GM19324 (cell line): ENCODE results near the gene OTULINL.
A peak's percentile ranks its signal among the peaks of the same experiment; 100 is the strongest.

Experiments
- ATAC-seq: cut with Tn5 transposase; IDR thresholded peaks from one replicate; pipeline ENCODE4 v1.9.1; 2021; ENCODE audit warnings: mild to moderate bottlenecking, moderate library complexity; ENCODE audit not compliant: unreplicated experiment, low FRiP score

OTULINL gene

GRCh38 chr5:14574891-14575508 lies 6.6 kb upstream of the OTULINL start:
- no peak for ATAC-seq

GRCh38 chr5:14576206-14576605 lies 5.4 kb upstream of the OTULINL start:
- no peak for ATAC-seq

GRCh38 chr5:14577079-14577725 lies 4.4 kb upstream of the OTULINL start:
- ATAC-seq: no peak

- no peak for ATAC-seq
Observed at GRCh38 chr5:14577971-14578370, 3.6 kb upstream of the OTULINL start.

DNA sequence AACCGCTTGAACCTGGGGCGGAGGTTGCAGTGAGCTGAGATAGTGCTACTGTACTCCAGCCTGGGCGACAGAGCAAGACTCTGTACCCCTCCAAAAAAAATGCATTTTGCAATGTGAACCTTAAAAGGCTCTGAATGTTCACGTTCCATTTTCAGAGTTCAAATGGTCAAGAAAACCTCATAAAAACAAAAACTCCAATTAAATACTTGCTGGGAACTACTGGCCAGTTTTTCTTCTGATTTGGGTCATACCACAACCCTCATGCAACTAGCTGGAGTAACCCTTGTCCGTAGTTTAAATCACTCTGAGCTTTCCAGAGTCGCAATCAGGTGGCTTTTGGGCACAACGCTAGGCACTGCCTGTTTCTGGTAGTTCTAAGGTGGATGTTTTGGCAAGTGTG lies 2.3 kb upstream of the OTULINL start:
- ATAC-seq: no peak

- ATAC-seq: no peak
Observed at GRCh38 chr5:14579731-14580397, 1.7 kb upstream of the OTULINL start.

DNA sequence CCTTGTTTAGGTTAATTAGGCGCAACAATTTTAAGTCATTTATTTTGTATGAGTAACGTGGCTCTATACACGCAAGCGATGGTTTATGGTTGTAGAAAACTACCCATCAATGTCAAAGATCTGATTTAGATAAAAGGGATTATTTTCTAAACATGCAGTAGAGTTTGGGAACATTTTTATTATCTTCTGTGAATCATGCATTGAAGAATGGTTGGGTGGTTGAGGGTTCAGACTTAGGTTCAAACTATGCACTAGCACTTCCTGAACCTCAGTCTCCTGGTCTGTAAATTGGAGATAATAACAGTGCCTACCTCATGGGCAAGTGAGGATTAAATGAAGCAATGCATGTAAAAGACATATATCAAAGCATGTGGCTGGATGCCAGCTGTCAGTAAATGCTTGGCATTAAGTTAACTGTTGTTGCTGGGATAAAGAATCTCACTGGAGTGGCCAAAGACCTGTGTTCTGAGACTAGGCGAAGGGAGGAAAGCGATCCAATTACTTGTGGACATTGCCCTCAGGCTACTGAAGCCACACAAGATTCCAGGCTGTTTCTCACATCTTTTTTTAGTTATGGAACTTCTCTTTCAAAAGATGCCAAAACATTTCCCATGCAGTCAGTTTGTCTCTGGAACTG lies 1.1 kb upstream of the OTULINL start:
- ATAC-seq: no peak

- ATAC-seq: peak; percentile 52
Observed at GRCh38 chr5:14581891-14582796, 552 bp downstream of the OTULINL start.

GRCh38 chr5:14582797-14583137 lies 1.2 kb downstream of the OTULINL start:
- ATAC-seq: no peak

GRCh38 chr5:14584848-14585247 lies 3.3 kb downstream of the OTULINL start:
- ATAC-seq: no peak

DNA sequence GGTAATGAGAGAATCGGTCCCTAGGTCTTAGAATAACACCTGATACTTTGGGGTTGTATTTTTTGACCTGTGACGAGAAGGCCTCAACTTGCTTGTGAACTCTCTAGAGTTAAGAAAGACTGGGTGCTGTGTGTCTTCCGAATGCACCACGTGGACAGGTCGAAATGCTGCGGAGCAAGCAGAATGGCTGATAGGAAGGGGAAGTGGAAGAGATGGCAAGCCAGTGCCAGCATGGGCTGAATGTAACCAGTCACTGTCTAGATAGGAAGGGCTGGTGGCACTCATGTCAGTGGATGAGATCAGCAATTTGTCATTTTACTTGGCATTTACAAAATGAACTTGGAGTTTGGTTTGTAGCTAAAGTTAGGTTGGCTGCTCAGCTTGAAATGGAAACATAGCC lies 5.6 kb downstream of the OTULINL start:
- no peak for ATAC-seq

GRCh38 chr5:14588145-14588544 lies 6.6 kb downstream of the OTULINL start:
- ATAC-seq: no peak

- ATAC-seq: no peak
Observed at GRCh38 chr5:14588758-14589543, 7.4 kb downstream of the OTULINL start.

DNA sequence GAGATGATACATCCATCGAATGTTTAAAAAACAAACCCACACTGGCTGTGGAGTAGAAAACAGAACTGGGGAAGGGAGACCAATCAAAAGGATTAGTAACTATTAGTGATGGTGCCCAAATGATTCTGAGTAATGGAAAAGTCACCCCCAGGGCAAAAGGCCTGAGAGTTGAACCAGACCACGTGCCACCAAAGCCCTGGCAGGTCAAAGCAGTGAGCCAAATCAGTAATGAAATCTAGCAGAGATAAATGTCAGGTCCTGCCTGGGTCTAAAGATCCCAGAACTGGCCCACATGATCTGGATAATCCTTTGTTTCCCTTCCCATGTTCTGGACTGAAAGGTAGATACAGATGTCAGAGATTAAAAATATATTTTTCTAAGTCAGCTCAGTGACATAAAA lies 9.4 kb downstream of the OTULINL start:
- ATAC-seq: no peak

DNA sequence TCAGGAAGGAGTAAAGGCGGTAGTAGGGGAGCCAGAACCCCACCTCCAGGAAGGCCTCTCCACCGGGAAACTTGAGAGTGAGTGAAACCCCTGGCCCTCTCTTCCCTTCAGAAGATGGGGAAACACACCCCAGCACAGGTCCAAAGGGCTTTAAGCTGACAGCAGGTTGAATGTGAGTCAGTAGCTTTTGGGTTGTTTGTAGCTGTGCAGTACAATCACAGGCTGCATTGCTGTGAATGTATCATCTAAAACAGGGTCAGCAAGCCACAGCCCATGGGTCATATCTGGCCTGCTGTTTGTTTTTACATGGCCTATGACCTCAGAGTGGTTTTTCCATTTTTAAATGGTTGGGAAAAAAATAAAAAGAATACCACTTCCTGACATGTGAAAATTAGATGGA lies 10.0 kb downstream of the OTULINL start:
- no peak for ATAC-seq

DNA sequence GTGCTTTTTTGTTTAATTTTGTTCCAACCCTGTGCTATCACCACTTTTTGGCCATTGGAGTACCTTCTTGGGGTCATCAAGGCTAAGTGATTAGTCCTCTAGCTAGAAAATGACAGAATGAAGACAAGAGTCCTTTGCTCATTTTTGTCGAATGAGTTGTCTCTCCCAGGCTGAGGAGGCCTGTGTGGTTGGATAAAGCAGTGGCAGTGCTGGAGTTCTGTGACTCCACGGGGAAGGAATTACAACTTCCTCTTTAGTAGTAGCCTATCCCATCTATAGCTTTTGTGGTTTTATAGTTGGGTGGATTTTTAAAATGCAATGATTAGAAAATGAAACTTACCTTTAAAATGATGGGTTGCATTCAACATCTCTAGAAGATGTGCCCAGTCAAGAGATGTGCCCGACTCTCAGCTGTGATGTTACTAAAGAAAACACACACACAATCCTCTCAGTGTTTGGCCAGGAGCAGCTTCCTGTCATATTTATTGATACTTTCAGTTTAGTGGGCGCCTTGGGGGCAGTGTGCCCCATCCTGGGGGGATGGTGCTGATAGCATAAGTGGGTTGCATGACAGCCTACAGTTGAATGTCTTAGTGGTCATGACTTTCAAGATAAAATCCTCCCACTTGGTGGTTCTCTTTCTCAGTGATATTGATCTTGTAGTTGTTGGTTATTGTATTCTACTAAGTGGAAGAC lies 11.9 kb downstream of the OTULINL start:
- no peak for ATAC-seq

DNA sequence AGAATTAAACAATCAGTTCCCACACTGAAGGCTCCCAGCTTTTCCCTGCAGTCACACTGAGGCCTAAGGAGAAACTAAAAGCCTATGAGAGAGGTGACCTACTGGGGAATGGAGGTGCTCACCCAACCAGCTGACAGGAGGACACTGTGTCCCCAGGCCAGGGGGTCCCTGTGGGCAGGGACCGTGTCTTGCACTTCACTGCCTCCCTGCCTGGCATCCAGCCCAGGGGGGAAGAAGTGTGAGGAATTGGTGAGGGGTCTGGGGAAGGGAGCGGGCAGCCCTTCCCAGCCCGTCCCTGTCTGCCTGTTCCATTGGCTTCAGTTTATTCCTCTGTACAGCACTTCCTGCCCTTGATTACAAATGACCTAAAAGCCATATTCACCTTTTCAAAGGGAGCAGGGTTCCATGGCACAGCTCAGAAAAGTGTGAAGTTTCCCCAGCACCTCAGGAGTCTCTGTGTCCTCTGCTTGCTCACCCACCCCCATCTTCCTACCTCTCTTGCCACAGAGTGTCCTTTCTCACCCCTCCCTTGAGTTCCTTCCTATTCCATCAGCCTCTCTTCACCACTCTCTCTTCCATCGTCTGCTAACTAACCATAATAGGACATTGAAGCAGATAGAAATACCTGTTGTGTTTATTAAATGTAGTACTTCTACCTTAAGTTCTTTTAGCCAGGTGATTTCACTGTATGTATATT lies 12.9 kb downstream of the OTULINL start:
- ATAC-seq: no peak

DNA sequence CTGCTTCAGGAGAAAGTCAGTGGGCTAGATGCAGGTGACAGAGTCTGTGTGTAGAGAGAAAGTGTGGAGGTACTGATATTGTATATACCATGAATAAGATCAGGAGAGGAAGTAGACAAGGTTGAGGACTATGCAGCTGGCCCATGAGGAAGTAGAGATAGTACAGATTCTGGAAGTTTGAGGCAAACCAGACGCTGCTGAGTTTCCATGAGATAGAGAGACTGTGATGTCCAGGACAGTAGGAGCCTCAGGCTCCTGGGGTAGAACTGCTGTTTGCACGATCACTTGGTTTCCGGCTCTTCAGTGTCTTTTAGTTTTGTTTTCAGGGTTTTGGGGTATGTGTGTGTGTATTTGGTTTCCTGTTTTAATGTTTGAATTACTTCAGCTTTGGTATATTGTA lies 13.6 kb downstream of the OTULINL start:
- ATAC-seq: peak; percentile 81

GRCh38 chr5:14595891-14596290 lies 14.3 kb downstream of the OTULINL start:
- ATAC-seq: no peak
